HuH-7.5 (cell line): ENCODE results near the gene ACOX2.

Experiments used
- DNase-seq: peaks from one replicate; pipeline ENCODE4 v3.0.0; 2011; ENCODE audit warnings: low spot score

ACOX2 gene

DNA sequence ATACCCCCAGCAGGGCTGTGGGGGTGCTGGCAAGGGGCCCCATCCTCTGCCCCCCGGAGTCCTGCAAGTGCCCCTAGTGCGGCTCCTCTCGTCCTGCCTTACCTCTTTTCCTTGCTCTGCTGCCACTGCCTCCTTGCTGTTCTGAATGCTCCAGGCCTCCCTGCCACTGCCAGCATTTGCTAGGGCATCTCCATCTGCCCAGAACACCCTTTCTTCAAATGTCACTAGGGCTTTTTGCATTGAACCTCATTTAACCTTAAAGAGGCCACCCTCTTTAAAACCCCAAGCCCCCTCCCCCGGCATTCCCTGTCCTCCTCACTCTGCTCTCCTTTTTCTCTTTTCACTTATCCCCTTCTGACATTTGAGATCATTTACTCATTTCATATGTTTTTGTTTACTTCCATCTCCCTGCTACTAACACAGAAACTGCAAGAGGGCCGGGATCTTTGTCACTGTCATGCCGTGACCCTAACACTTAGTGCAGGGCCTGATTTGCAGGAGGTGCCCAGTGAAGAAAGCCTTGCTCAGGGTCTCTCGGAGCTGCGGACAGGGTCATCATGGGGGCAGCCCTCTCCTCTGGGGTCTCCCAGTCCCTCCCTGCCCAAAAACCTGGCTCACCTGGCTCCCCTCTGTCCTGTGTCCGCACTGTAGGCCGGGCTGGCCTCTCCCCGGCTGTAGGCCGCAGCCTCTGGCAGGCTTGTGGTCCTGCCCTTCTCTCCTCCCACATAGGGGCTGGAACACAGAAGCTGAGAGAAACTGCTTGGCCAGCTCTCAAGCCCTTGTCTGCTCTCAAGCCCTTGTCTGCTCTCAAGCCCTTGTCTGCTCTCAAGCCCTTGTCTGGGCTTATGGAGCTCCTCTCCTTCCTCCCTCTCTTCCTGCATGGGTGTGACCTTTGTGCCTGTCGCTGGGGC, at the start of gene ACOX2:
TSS of gene ACOX2 (minus strand) at position 690 of the 911 bp plus-strand sequence. CDS start 2,084 bp downstream, outside the sequence.
- no peak for DNase-seq

DNA sequence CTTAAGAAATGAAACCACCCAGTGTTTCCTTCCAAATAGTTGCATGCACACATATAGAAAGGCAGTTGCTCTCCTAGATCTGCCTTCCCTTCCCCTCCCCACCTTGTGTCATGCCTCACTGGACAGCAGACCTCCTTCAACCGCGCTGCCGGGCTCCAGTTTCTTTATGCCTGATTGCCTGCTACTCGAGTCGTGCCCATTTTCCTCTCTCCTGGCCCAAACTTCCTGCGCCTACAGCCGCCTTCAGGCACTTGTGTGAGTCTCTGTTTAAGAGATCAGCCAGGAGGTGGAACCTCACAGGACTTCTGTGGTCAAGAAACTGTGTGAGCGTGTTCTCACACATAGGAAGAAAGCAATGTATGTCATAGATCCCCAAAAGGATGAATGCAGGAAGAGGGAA, 49.0 kb upstream of the ACOX2 start:
- no peak for DNase-seq

DNA sequence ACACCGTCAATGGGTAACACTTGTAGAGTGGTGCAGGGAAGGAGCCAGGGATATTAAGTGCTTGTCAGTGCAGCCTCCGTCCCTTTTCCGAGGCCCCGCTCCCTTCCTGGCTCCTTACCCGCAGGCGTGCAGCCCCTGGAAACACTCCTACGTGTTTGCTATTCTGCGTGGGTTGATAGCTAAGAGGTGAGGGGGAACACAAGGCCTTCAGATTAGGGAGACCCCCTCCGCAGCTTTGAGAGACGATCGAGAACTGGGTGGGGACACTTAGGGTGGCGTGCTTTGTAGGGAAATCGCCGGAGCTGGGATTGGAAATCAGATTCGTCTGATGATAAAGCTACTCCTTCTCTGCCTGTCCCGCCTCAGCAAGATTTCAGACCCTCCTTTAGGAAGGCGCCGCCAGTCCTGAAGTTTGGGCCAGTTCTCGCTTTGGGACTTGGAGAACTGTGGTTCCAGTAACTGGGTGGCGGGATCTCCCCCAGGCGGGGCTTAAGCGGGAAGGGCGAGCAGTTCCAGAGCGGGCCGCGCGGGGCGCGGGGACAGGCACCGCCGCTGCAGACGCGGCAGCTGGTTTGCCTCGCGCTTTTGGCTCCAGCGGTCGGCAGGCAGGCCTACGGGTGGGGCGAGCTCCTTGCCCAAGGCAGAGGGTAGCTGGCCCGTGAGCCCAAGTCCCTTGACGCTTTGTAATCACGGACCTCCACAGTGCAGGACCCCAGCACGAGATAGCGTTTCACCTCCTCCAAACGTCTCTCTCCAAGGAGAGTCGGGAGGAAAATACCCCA, 48.2 kb upstream of the ACOX2 start:
- peak; percentile 81 for DNase-seq

DNA sequence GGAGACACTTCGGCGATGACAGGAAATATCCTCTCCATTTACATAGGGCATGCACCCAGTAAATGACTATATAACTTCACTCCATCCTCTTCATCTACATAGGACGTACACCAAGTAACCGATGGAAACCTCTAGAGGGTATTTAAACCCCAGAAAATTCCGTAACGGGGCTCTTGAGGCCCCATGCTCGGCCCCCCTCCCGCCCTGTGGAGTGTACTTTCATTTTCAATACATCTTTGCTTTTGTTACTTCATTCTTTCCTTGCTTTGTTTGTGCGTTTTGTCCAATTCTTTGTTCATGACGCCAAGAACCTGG, 47.7 kb upstream of the ACOX2 start:
- DNase-seq = no peak

DNA sequence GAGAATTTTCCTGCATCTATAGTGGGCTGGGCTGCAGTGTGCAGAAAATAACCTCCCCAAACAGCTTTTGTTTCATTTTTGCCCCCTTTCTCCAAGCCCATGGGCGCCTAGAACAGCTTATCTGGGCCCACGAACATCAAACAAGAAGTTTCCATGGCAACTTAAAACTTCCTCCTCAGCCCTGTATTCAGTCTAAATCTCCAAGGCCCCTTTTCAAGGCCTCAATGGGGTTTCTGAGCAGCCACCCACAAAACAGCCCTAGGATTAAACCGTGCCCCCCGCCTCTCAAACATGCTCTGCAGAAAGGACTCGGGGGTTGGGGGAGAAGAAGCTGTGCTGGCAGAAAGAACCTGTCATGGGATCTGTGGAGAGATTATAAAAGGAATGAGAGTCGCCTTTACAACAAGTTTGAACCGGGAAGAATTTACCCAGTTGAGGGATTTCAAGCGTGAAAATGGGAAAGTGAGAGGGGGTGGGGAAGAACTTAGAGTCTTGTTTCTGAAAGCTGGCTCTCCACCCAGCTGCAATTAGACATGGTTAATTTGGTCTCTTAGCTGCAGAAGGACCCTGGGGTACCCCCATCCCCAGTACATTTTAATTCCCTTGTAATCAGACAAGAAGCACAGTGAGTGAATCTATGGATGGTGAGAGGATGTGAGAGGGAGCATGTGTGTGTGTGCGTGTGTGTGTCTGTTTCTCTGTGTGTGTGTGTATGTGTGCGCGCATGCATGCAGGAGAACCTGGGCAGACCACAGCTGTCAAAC, 44.5 kb upstream of the ACOX2 start:
- no peak for DNase-seq

DNA sequence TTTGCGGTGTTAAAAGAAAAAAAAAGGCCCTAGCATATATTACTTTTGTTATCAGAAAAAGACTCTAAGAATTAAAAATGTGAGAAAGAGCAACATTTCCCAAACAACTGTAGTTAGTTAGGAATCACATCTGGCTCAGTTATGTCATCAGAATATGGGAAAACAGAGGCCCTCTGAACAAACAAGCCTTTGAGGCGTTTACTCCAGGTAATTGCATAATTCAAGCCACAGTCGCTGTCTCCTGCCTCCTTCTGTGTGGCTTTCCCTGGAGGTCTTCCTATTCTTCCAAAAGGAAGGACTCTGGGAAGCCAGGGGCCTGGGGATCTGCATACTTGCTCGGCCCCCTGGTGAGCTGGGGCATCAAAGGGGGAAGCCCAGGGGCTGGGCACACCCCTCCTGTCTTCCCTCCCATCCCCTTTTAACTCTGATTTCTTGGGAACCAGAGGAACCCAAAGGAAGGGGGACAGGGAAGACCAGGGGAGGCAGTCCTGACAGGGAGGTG, 43.9 kb upstream of the ACOX2 start:
- DNase-seq = no peak

DNA sequence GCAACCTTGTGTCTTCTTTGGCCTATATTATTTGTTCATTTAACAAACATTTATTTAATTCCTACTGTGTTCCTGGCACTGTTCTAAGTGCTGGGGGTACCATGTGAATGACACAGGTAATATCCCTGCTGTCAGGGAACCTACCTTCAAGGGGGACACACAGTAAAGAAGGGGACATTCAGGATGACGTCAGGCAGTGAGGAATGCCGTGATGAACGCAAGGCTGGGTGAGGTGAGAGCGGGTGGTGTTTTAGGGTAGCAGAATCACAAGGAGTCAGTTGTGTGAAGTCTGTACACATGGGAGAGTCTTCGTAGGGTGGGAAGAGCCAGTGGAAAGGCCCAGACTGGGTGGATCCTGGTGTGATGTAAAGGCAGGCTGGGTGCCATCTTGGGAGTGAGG, 41.9 kb upstream of the ACOX2 start:
- no peak for DNase-seq

DNA sequence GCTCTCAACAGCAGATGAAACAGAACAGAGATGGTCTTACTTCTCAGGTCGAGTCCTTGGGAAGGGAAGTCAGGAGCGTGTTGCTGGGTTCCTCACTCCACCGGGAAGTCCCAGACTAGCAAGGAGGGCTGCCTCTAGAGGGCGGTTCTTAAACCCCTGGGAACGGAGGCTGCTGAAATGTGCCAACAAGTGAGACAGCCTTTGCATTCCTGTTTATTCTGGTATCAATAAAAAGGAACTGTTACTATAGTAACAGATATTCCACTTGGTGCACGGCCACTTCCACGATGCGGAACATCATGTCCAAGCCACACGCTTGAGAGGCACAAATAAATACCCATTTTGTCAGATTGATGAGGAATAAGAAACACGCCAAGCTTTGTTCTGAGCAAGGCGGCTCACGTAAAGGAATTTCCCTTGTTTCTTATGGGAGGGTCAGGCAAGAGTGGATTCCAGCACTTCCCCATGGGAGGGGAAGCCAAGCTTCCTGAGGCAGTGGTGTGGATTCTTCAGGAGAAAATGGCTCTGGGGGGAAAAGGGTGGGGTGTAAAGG, 40.4 kb upstream of the ACOX2 start, which contains the start of gene FAM107A:
TSS of gene FAM107A (minus strand) at position 123 of the 553 bp plus-strand sequence. CDS start 7,531 bp downstream, outside the sequence.
- no peak for DNase-seq

DNA sequence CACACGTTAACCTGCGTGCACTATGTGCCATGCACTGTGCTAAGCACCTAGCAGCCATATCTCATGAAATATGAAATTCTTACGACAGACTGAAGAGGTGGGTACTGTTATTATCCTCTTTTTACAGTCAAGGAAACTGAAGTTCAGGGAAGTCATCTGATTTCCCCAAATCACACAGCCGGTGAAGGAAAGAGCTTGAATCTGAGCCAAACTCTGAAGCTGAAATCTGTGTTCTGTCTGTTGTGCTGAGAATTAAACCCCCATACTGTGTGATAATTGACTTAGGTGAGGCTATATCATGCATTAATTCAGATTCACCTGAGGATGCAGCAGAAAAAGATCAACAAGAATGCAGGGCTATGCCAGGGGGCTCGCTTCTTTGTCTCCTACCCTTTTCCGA, 39.7 kb upstream of the ACOX2 start:
- DNase-seq = no peak

DNA sequence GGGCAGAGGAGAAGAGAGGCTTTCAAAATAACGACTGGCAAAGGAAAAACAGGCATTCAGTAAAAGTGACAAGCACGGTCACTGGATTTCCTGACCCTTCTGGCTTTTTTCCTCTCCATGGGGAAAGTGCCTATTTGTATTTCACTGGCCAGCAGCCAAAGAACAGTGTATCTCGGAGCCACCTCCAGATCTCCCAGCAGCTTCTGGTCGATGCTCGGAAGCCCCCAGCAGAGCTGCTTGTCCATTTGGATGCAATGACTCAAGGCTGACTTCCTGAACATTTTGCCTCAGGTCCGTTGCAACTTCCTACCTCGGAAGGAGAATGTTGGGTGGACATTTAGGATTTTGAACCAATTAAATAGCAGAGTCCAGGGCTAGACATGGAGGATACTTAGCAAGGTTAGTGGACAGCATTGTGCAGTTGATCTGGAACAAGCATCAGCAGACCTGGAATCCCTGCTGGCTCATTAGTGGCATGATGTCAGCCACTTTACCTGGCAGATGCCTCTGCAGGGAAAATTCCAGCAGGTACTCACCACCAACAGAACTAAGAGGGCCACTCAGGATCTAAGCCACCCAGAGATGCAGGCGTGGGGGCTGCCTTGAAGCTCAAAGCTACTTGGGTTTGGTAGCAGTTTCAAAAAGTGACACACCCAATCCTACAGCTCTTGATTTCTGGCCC, 39.1 kb upstream of the ACOX2 start:
- DNase-seq = no peak

DNA sequence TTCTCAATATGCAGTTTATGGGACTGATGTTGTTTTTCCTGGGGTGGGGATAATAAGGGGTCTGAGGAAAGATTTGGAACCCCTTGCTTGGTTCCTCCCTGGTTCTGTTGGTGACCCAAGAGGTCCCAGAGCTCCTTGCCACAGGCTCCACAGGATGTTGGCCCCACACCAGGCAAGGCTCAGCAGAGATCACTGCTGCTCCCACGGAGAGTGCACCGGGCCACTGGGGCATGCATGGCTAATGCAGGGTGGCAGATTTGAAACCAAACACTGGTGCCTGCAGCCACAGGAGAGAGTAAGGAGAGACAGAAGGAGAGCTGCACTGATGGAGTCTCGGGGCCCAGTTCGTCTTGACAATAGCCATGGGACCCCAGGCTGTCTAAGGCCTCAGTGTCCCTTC, 37.7 kb upstream of the ACOX2 start:
- DNase-seq = no peak

DNA sequence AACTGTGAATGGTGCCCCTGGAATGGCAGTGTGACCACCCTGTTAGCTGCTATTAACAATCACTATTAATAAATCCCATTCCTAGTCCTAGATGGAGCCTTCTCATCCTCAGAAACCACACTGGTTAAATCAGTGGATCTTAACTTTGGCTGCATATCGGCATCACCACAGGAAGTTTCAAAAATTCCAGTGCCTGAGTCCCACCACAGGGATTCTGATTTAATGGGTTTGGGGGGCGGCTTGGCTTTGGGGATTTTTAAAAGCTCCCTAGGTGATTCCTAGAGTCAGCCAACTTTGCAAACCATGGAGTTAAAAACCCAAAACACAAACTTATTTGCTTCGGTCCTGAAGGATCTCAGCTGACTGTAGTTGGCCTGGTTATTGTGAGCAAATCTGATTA, 37.1 kb upstream of the ACOX2 start:
- no peak for DNase-seq

DNA sequence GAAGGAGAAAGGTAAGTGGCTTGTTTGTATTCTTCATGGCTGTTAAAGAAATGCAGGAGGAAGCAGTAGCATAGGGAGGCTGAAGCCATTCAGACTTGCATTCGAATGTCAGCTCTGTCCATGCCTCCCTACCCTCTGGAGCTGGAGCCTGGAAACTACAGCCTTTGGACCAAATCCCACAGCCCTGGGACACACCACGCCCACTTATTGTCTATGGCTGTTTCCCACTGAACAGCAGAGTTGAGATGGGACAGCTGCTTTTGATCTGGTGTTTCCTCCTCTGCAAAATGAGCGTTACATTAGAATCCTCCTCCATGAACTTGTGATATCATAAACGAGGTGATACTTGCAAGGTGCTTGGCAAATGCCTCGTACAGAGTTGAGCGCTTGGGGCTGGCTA, 36.6 kb upstream of the ACOX2 start:
- DNase-seq = no peak

DNA sequence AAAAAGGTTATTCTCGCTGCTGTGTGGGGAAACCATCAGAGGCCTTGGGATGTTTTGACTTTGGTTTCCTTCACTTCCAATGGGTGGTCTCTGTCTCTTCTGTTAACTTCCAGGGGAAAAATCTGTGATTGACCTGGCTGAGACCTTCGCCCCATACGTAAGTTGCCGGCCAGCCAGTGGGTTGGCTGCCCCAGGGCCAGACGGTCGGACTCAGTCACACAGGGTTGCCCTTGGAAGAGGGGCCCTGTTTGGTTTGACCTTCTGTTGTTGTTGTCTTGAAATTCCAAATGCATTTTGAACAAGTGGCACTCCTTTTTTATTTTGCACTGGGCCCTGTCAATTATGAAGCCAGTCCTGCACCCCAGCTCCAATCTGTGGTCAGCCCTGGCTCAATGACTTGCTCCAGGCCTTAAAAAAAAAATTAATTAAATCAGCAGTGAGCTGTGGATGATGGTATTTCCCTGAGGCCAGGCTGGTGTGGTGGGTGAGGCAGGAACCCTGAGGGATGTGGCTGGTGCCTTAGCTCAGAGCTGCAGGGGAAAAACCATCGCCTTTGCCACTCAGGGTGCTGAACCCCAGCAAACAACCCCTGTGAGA, 35.7 kb upstream of the ACOX2 start:
- no peak for DNase-seq

DNA sequence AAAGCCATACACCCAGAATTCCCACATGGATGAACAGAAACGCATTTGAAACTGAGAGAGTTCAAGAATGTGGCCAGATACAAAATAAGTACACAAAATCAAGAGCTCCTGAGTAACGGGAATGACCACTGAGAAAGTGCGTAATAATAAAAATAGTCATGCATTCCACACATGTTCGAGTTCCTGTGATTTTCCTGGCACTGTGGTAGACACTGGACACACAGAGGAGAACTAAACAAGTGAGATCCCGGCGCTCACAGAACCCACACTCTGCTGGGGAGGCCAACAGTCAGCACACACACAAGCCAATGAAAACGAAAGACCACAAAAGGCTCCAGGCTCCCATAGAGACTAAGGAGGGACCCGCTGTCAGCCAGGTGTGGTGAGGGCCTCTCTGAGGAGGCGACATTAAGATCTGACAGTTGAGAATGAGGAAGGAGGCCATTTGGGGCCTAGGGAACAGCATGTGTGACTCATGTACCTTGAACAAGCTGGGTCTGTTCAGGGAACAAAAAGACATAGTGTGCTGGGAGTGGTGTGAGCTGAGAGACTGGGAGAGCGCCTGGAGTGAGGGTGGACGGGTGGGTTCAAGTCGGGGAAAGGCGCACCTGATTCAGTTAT, 35.1 kb upstream of the ACOX2 start:
- DNase-seq = no peak

DNA sequence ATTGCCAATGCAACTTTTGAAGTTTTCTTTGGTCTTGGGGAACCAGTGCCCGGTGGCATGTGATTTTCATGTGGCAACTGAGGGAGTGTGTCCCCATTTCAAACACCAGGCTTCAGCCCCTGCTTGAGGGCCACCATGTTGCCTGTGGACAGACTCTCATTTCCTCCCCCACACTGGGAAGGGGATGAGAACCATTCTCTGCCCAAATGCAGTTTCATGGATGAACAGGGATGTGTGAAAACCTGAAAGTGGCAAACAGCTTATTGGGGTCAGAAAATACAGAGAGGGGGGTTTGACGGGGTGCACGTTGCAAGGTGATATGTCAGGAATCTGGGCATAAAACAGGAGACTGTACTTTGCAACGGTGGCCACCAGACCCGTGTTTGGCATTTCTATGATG, 33.9 kb upstream of the ACOX2 start:
- DNase-seq = no peak

DNA sequence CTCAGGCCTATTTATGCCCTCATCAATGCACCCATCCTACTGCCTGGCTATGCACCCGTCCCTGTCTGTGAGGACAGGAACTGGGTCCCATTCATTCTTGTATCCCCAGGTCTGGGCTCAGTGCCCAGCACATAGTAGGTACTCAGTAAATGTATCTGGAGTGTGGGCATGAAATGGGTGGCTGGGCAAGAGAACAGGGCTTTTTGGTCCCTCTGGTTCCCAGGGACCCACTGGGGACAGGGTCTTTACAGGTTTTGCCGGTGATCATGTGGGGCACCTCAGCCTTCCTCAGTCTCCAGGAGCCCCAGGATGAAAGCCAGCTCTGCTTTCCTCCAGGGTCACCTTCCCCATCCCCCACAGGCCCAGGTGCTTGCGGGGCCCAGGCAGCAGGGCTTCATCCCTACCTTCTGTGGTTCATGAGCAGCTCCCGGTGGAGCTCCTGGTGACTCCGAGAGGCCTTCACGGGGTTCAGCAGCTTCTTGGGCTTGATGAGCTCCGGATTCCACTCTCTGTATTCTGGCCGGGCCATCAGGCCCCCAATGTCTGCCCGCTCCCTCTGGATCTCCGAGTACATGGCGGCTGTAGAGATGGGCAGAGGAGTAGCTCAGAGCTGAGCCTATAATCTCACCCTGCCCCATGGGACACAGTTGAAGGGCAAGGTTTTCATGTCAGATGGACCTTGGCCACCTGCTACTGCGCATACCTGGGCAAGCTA, 32.5 kb upstream of the ACOX2 start:
- DNase-seq = no peak

DNA sequence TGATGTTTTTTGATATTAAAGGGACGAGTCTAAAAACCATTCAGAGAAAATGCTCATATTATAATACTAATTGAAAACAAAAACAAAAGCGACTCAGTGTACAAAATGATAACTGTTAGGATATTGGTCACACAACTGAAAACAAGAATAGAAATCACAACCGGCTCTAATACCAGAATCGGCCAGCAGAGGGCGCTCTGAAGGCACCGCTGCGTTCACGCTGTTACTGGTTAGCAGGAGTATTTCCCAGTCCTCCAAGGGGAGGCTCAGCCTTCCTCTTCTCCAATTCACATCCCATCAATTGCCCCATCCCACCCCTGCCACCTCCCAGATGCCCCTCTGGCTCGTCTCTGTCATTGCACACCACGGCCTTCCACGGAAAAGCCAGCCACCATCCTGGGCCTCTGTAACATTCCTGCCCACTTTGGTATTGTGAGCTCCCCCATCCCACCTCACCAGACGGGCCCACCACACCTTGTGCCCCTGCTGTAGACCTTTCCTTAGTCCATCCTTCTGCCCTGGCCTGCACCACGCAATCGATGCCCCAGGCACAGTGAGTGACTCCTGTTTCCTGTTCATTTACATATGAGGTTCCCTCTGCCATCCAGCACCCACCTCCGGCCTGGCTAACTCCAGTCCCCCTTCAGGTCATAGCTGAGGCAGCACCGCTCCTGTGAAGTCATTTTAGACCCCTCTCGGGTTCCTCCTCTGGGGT, 31.7 kb upstream of the ACOX2 start:
- peak; percentile 43 for DNase-seq

DNA sequence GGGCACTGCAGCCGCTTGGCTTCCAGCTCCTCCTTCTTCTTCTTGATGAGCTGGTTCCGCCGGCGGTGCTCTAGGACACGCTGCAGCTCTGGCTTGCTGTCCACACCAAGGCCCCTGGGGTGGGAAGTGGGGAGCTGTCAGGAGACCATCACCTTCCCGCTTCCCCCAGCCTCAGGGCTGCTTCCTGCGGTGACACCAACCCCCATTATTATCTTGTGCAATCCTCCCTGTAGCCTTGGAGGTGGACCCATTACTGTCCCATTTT, 30.2 kb upstream of the ACOX2 start:
- no peak for DNase-seq
